Measurements from ENCODE around the gene FAM162A.

- TF ChIP-seq POLR2AphosphoS5 (IDR thresholded peaks at IDR 0.05; ENCODE audit: low read depth, low read length) (no peak), SIN3A (IDR thresholded peaks at IDR 0.05; ENCODE audit: borderline replicate concordance, insufficient read depth, low read length) (no peak), TAF1 (IDR thresholded peaks at IDR 0.05; ENCODE audit: borderline replicate concordance, insufficient read depth, low read length) (no peak), FOXP2 (optimal IDR thresholded peaks at IDR 0.05; ENCODE audit: borderline replicate concordance, extremely low read depth, extremely low read length, insufficient read depth) (no peak)
- TF ChIP-seq, protein P1, sequence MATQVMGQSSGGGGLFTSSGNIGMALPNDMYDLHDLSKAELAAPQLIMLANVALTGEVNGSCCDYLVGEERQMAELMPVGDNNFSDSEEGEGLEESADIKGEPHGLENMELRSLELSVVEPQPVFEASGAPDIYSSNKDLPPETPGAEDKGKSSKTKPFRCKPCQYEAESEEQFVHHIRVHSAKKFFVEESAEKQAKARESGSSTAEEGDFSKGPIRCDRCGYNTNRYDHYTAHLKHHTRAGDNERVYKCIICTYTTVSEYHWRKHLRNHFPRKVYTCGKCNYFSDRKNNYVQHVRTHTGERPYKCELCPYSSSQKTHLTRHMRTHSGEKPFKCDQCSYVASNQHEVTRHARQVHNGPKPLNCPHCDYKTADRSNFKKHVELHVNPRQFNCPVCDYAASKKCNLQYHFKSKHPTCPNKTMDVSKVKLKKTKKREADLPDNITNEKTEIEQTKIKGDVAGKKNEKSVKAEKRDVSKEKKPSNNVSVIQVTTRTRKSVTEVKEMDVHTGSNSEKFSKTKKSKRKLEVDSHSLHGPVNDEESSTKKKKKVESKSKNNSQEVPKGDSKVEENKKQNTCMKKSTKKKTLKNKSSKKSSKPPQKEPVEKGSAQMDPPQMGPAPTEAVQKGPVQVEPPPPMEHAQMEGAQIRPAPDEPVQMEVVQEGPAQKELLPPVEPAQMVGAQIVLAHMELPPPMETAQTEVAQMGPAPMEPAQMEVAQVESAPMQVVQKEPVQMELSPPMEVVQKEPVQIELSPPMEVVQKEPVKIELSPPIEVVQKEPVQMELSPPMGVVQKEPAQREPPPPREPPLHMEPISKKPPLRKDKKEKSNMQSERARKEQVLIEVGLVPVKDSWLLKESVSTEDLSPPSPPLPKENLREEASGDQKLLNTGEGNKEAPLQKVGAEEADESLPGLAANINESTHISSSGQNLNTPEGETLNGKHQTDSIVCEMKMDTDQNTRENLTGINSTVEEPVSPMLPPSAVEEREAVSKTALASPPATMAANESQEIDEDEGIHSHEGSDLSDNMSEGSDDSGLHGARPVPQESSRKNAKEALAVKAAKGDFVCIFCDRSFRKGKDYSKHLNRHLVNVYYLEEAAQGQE (IDR thresholded peaks at IDR 0.05; ENCODE audit: insufficient read depth in 1 of 2, low read depth in 2 of 2, low read length in 2 of 2): no peak
These were observed 9.2 kb downstream of the FAM162A start for GRCh38 chr3:122392868-122393844.
